Breast epithelium (tissue), 3 donors: ENCODE results near the gene SLC35G4.
"Not testable (repeated sequence)": the region's sequence is repeated elsewhere in the genome, so short reads cannot be mapped to it uniquely, and the experiment has no call there.

Experiments used
- CTCF ChIP-seq, 3 donors: fragments of 450-650 bp; IDR thresholded peaks; one replicate each; pipeline ENCODE4 v1.5.1; 2016 to 2017; ENCODE audit warnings: antibody characterized with exemption in 3 of 3, mild to moderate bottlenecking in 3 of 3, moderate library complexity in 3 of 3
- POLR2A ChIP-seq: fragments of 450-650 bp; IDR thresholded peaks from one replicate; pipeline ENCODE4 v1.6.1; 2016; ENCODE audit warnings: antibody characterized with exemption, mild to moderate bottlenecking, moderate library complexity
- POLR2AphosphoS5 ChIP-seq, 3 donors: sonication (generic); formaldehyde crosslinking; IDR thresholded peaks; one replicate each; pipeline ENCODE4 v1.6.1; 2017; ENCODE audit warnings: antibody characterized with exemption in 3 of 3

DNA sequence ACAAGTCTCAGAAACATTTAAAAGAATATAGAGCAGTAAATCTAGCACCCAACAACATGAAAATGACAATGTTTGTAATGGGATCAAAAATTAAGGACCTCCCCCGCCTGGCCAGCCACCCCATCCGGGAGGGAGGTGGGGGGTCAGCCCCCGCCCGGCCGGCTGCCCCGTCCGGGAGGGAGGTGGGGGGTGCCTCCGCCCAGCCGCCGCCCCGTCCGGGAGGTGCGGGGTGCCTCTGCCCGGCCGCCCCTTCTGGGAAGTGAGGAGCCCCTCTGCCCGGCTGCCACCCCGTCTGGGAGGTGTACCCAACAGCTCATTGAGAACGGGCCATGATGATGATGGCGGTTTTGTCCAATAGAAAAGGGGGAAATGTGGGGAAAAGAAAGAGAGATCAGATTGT lies 778 bp upstream of the SLC35G4 start:
- not testable (repeated sequence) for TF ChIP-seq CTCF (IDR thresholded peaks at IDR 0.05); POLR2A; POLR2AphosphoS5 (IDR thresholded peaks at IDR 0.05)
